NCI-H1694 treated with DMSO at 0.1 percent for 48 hours (cell line): ENCODE measurements around the gene RIMS1.

Experiments used
- DNase-seq: peaks from one replicate; lab custom pipeline; 2025; lab: John Stamatoyannopoulos, UW

The RIMS1 gene

GRCh38 chr6:71886184-71887005 lies at the start of gene RIMS1:
TSS of gene RIMS1 (plus strand) at chr6:71886550. CDS start at chr6:71887024, 474 bp downstream.
- DNase-seq, result no peak

- DNase-seq, result no peak
Measured at GRCh38 chr6:71851214-71851613, 35.1 kb upstream of the RIMS1 start.

GRCh38 chr6:71852948-71853347 lies 33.4 kb upstream of the RIMS1 start:
- no peak for DNase-seq

- DNase-seq, result no peak
Measured at GRCh38 chr6:71855406-71855805, 30.9 kb upstream of the RIMS1 start.

GRCh38 chr6:71879016-71879415 lies 7.3 kb upstream of the RIMS1 start:
- DNase-seq, result no peak

GRCh38 chr6:71887006-71887743 lies 825 bp downstream of the RIMS1 start:
- DNase-seq, result no peak

- DNase-seq, result no peak
Measured at GRCh38 chr6:71887744-71888230, 1.4 kb downstream of the RIMS1 start.

GRCh38 chr6:71888756-71889340 lies 2.5 kb downstream of the RIMS1 start:
- DNase-seq, result no peak

- DNase-seq, result no peak
Measured at GRCh38 chr6:71889366-71889765, 3.0 kb downstream of the RIMS1 start.

- no peak for DNase-seq
Measured at GRCh38 chr6:71892641-71893040, 6.3 kb downstream of the RIMS1 start.

- DNase-seq, result no peak
Measured at GRCh38 chr6:71900642-71901041, 14.3 kb downstream of the RIMS1 start.

GRCh38 chr6:71902261-71902660 lies 15.9 kb downstream of the RIMS1 start:
- DNase-seq, result no peak

- no peak for DNase-seq
Measured at GRCh38 chr6:71906813-71907212, 20.5 kb downstream of the RIMS1 start.

GRCh38 chr6:71908162-71908765 lies 21.9 kb downstream of the RIMS1 start:
- no peak for DNase-seq

GRCh38 chr6:71913444-71914234 lies 27.3 kb downstream of the RIMS1 start:
- no peak for DNase-seq

GRCh38 chr6:71929047-71929446 lies 42.7 kb downstream of the RIMS1 start:
- DNase-seq, result no peak

- no peak for DNase-seq
Measured at GRCh38 chr6:71933881-71934280, 47.5 kb downstream of the RIMS1 start.

GRCh38 chr6:71965404-71965803 lies 79.1 kb downstream of the RIMS1 start:
- no peak for DNase-seq

- DNase-seq, result no peak
Measured at GRCh38 chr6:71967436-71967835, 81.1 kb downstream of the RIMS1 start.

GRCh38 chr6:71977884-71978283 lies 91.5 kb downstream of the RIMS1 start:
- DNase-seq, result no peak

GRCh38 chr6:71979911-71980310 lies 93.6 kb downstream of the RIMS1 start:
- no peak for DNase-seq

- DNase-seq, result no peak
Measured at GRCh38 chr6:71982389-71982788, 96.0 kb downstream of the RIMS1 start.
